Limb (tissue), 2 donors: ENCODE measurements around the gene ZNF331.

Source experiments
- DNase-seq, 2 donors: peaks; one replicate each; pipeline ENCODE4 v3.0.0-alpha.2; 2016; ENCODE audit errors: extremely low spot score in 2 of 2

The ZNF331 gene

DNA sequence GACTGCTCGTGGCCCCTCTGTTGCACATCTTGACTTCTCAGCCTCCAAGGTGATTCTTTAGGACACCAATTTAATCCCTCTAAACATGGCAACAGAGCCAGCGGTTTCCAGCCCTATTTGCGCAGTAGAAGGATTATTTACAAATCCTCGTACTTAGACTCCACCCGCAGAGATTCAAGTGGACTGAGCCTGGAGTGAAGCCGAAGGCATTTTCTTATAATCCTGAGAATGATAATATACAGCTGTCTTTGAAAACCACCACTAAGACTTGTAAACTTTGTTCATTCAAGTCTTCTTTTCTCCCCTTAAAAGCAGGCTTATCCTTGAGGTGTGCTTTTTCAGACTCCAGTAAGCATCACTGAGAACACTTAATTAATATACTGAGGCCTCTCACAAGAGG is 89.0 kb downstream of the ZNF331 start:
- DNase-seq = no peak
